ENCODE measurements around the gene GFPT2.

DNA sequence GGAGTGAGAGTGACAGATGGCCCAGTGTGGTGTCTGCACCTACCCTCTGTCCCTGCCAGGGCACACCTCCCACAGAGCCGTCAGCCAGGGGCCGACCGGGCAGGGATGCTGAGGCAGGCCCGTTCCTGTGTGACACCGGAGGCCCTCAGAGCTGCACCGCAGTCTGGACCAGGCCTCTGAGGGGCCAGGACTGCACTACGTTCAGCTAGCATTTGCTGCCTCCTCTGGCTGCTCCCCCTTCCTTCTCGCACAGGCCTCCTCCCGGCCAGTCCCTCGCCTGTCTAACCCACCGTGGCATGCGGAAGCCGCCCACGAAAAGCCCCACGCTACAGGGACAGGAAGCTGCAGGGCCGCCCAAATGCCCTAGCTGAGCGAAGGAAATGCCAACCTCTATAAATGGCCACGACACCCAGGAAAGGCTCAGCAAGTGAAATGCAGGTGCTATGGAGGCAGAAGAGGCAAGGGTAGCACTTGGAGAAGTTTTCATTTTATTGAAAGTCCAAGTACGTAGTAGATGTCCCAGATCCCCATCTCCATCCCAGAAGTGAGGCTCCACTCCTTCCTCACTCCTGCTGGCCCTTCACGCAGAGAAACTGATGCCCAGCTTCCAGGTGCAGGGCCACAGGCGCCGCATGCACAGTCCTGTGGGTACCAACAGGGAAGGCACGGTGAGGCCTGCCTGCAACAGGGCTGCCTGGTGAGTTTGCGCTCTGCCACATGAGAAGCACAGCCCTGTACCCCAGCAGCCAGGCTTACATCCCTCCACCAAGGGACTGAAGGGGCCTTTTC is 99.9 kb downstream of the GFPT2 start:
- no peak for TF ChIP-seq EZH2 (IDR thresholded peaks at IDR 0.05)
- TF ChIP-seq POLR2AphosphoS5 (IDR thresholded peaks at IDR 0.05; ENCODE audit: borderline replicate concordance, low read depth, low read length), result no peak

Data from SK-N-MC (cell line).